Esophagus (tissue), 2 donors: ENCODE results near the gene CCDC70. TPM values are rescaled to one million over a fixed set of nuclear protein-coding genes. Genes with fewer than 3 reads are reported as not detected.

Experiments used
- H3K27ac ChIP-seq, 2 donors: one replicate each; pipeline ENCODE4 v1.5.1; 2013; ENCODE audit warnings: low read depth in 2 of 2, mild to moderate bottlenecking in 2 of 2, inconsistent platforms in 1 of 2, low read length in 1 of 2, moderate library complexity in 1 of 2
- H3K27me3 ChIP-seq, 2 donors: one replicate each; pipeline ENCODE4 v1.6.1; 2013; ENCODE audit warnings: low read length in 2 of 2, control low read depth in 1 of 2, mild to moderate bottlenecking in 1 of 2; ENCODE audit not compliant: insufficient read depth in 2 of 2, control insufficient read depth in 1 of 2
- H3K36me3 ChIP-seq, 2 donors: one replicate each; pipeline ENCODE4 v1.6.1; 2013; ENCODE audit warnings: low read length in 1 of 2; ENCODE audit not compliant: control insufficient read depth in 2 of 2, insufficient read depth in 2 of 2
- H3K4me1 ChIP-seq, 2 donors: one replicate each; pipeline ENCODE4 v1.6.1; 2013; ENCODE audit warnings: low read length in 1 of 2; ENCODE audit not compliant: control insufficient read depth in 2 of 2, insufficient read depth in 2 of 2
- H3K4me3 ChIP-seq, 2 donors: one replicate each; pipeline ENCODE4 v1.5.1; 2013; ENCODE audit warnings: low read length in 2 of 2, mild to moderate bottlenecking in 2 of 2, low read depth in 1 of 2, moderate library complexity in 1 of 2
- H3K9me3 ChIP-seq, 2 donors: one replicate each; pipeline ENCODE4 v1.6.1; 2013; ENCODE audit warnings: mild to moderate bottlenecking in 2 of 2, low read depth in 1 of 2, low read length in 1 of 2, moderate library complexity in 1 of 2; ENCODE audit not compliant: control insufficient read depth in 2 of 2, insufficient read depth in 1 of 2
- WGBS, 2 donors: extraction: QIAGEN DNeasy Blood & Tissue Kit; methylation state at CpG; one replicate each; pipeline ENCODE4 v1.1.7; 2013; 5-methylcytosine and 5-hydroxymethylcytosine counted together
- polyA plus RNA-seq, 2 donors: library from polyadenylated mRNA; stranded (reverse); fragments of 200-250 nt; gene quantifications; one replicate each; pipeline ENCODE4 v1.2.3, GENCODE V29; 2013
- donor health status: healthy with polysubstance abuse.
- donor health status: Bipolar disorder and iron deficiency.

The CCDC70 gene
- polyA plus RNA-seq, 2 donors, result not detected

GRCh38 chr13:51912511-51913225, 50.9 kb downstream of the CCDC70 start:
- Histone ChIP-seq H3K4me3 (no peak overlapping the region), H3K4me1 (peaks cover 4 to 13% of the 10 kb centered on the region in 2 donors), H3K9me3 (no peaks in the 10 kb centered on the region), H3K27me3 (no peaks in the 10 kb centered on the region), H3K27ac (no peak overlapping the region), H3K36me3 (no peaks in the 10 kb centered on the region)
- WGBS, 2 donors, result 73 to 74% methylated on average over 11 of the region's 11 CpGs

DNA sequence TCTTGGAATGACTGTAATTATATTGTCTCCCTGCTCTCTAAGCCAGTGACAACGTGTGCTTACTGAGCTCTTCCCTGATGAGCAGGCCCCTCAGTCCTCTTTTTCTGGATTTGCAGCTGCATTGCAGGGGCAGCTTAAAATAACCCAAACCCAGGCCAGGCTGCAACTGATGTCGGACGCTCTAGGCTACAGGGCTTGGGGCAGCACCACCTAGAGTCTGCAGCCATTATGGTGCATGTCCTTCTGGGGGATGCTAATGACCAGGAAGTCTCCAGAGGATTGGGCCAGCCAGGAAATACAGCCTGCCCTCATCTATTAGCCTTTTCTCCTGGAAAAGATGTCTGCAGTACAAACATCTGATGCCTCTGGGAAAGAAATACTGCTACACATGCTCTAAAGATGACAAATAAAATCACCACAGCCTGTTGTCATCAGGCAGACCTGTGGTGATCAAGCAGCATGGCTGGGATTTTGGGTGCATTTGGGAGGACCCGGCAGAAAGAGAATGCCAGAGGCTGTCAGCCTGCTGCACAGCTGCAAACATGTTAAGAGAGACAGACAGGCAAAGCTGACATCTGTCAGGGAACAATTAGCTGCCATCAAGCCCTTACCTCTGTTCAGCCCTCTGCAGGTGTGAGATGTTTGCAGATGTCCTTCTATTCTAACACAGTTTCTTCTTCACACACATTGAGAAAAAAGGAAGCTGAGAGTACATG, 51.8 kb downstream of the CCDC70 start:
- peak overlapping the region in 1 of 2 donors; percentile 26 for H3K27ac ChIP-seq
- H3K9me3 ChIP-seq, result no peaks in the 10 kb centered on the region
- H3K4me3 ChIP-seq, result no peak overlapping the region
- 50 to 62% methylated on average over 4 of the region's 4 CpGs for WGBS, 2 donors
- peaks cover 4 to 13% of the 10 kb centered on the region in 2 donors for H3K4me1 ChIP-seq
- H3K27me3 ChIP-seq, result no peaks in the 10 kb centered on the region
- H3K36me3 ChIP-seq, result no peaks in the 10 kb centered on the region

GRCh38 chr13:51914137-51914493, 52.3 kb downstream of the CCDC70 start:
- Histone ChIP-seq H3K27ac (peak overlapping the region in 1 of 2 donors; percentile 58), H3K9me3 (no peaks in the 10 kb centered on the region)

More at GRCh38 chr13:51914137-51914493, 52.3 kb downstream of the CCDC70 start:
- H3K4me3 ChIP-seq, result no peak overlapping the region
- H3K4me1 ChIP-seq, result peaks cover 4 to 13% of the 10 kb centered on the region in 2 donors
- no peaks in the 10 kb centered on the region for H3K27me3 ChIP-seq
- no peaks in the 10 kb centered on the region for H3K36me3 ChIP-seq
- WGBS, 2 donors, result 48 to 56% methylated on average over 7 of the region's 7 CpGs

Other genes starting within 250 kb of the CCDC70 start
- 10 to 100 TPM in 1 of 2 donors, 1 to 10 TPM in 1; 9.5 to 11.7 TPM for gene DHRS12, start 57.8 kb upstream of the CCDC70 start, polyA plus RNA-seq
- not detected for gene TMEM272, start 16.8 kb upstream of the CCDC70 start, polyA plus RNA-seq
- under 1 TPM; 0.55 to 0.59 TPM for gene ATP7B, start 149.5 kb downstream of the CCDC70 start, polyA plus RNA-seq
- gene ALG11, start 150.4 kb downstream of the CCDC70 start, polyA plus RNA-seq, result 1 to 10 TPM; 2.3 to 2.9 TPM
- gene UTP14C, start 162.7 kb downstream of the CCDC70 start, polyA plus RNA-seq, result 1 to 10 TPM; 1.7 to 3.1 TPM